ENCODE measurements around the gene CFAP52. TPM values are rescaled to one million over a fixed set of nuclear protein-coding genes. Genes with fewer than 3 reads are reported as not detected.
"Not testable (repeated sequence)": the region's sequence is repeated elsewhere in the genome, so short reads cannot be mapped to it uniquely, and the experiment has no call there.

The CFAP52 gene
- total and polyA plus RNA-seq, 10 donors = not detected

- intact Hi-C loops (cut with DNase I; ENCODE audit: low total_unique reads) = no loop called here
- peaks cover 0 to 58% (median 4%) of the 10 kb centered on the region in 6 donors for H3K36me3 ChIP-seq
- DNase-seq = no peak
- WGBS, 5 donors = 81 to 93% (median 87%) methylated on average over 10 of the region's 10 CpGs
- H3K9me3 ChIP-seq = no peaks in the 10 kb centered on the region
- TF ChIP-seq CTCF (IDR thresholded peaks at IDR 0.05 in 8 of 11, conservative IDR thresholded peaks at IDR 0.05 in 3 of 11) (no peak), POLR2AphosphoS5 (IDR thresholded peaks at IDR 0.05) (no peak), POLR2A (IDR thresholded peaks at IDR 0.05) (no peak)
- H3K27ac ChIP-seq = no peak overlapping the region
- H3K4me1 ChIP-seq = no peaks in the 10 kb centered on the region
- no peaks in the 10 kb centered on the region for H3K27me3 ChIP-seq (replicated peaks in 1 of 7)
- no peak overlapping the region for H3K4me3 ChIP-seq
Measured at GRCh38 chr17:9557161-9557755, 19.2 kb upstream of the CFAP52 start.

DNA sequence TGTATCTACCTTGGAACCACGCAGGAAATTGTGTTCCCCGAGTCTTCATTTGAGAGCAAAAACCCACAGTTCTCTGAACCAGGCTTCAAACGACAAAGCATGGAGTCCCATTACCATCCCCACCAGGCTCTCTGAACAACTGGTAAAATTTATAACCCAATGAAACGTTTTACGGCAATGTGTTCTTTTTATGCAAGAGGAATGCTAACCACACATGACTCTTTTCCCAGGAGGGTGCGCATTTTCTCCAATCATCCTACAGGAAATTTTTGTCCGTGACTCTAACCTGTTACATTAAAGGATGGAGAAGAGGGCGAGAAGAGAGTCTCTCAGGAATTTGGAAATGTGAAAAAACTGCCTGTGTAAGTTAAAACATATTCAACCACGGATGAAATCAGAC, 18.6 kb upstream of the CFAP52 start:
- H3K4me1 ChIP-seq = no peaks in the 10 kb centered on the region
- H3K27me3 ChIP-seq (replicated peaks in 1 of 7) = no peaks in the 10 kb centered on the region
- intact Hi-C loops (cut with DNase I; ENCODE audit: low total_unique reads) = no loop called here
- peaks cover 0 to 56% (median 4%) of the 10 kb centered on the region in 6 donors for H3K36me3 ChIP-seq
- H3K9me3 ChIP-seq = no peaks in the 10 kb centered on the region
- no peak for TF ChIP-seq POLR2AphosphoS5 (IDR thresholded peaks at IDR 0.05)
- no peak for TF ChIP-seq POLR2A (IDR thresholded peaks at IDR 0.05)
- TF ChIP-seq CTCF (IDR thresholded peaks at IDR 0.05 in 8 of 11, conservative IDR thresholded peaks at IDR 0.05 in 3 of 11) = no peak
- no peak for DNase-seq
- H3K4me3 ChIP-seq = no peak overlapping the region
- H3K27ac ChIP-seq = no peak overlapping the region
- 89 to 92% (median 90%) methylated on average over 9 of the region's 9 CpGs for WGBS, 5 donors

DNA sequence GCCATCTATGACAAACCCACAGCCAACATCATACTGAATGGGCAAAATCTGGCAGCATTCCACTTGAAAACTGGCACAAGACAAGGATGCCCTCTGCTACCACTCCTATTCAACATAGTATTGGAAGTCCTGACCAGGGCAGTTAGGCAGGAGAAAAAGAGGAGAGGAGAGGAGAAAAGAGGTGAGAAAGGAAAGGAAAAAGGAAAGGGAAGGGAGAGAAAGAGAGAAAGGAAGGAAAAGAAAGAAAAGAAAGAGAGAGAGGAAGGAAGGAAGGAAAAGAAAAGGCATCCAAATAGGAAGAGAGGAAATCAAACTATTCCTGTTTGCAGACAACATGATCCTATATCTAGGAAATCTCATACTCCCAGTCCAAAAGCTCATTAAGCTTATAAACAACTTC, 12.3 kb upstream of the CFAP52 start:
- no peak for TF ChIP-seq CTCF (IDR thresholded peaks at IDR 0.05 in 8 of 11, conservative IDR thresholded peaks at IDR 0.05 in 3 of 11)
- TF ChIP-seq POLR2A (IDR thresholded peaks at IDR 0.05) = no peak
- no peak for TF ChIP-seq POLR2AphosphoS5 (IDR thresholded peaks at IDR 0.05)
- Histone ChIP-seq H3K36me3 (peaks cover 0 to 59% (median 14%) of the 10 kb centered on the region in 6 donors), H3K9me3 (no peaks in the 10 kb centered on the region), H3K4me3 (no peak overlapping the region), H3K27ac (no peak overlapping the region), H3K27me3 (replicated peaks in 1 of 7) (no peaks in the 10 kb centered on the region), H3K4me1 (peaks cover 0 to 17% (median 5%) of the 10 kb centered on the region in 6 donors)
- intact Hi-C loops (cut with DNase I; ENCODE audit: low total_unique reads) = no loop called here
- no peak for DNase-seq

- H3K4me1 ChIP-seq = peaks cover 0 to 17% (median 5%) of the 10 kb centered on the region in 6 donors
Measured at GRCh38 chr17:9566067-9566466, 10.4 kb upstream of the CFAP52 start.

DNA sequence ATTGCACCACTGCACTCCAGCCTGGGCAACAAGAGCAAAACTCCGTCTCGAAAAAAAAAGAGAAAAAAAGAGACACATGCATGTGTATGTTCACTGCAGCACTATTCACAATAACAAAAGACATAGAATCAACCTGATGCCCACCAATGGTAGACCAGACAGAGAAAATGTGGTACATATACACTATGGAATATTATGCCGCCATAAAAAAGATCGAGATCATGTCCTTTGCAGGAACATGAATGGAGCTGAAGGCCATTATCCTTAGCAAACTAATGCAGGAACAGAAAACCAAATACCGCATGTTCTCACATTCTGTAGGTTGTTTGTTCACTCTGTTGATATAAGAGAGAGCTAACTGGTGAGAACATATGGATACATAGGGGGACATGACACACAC, 9.7 kb upstream of the CFAP52 start:
- H3K9me3 ChIP-seq; intact Hi-C loops (cut with DNase I; ENCODE audit: low total_unique reads); H3K27me3 ChIP-seq (replicated peaks in 1 of 7); DNase-seq; H3K4me3 ChIP-seq: not testable (repeated sequence)
- H3K4me1 ChIP-seq = peaks cover 0 to 17% (median 5%) of the 10 kb centered on the region in 6 donors
- H3K36me3 ChIP-seq = peaks cover 0 to 73% (median 14%) of the 10 kb centered on the region in 6 donors
- peak overlapping the region in 2 of 8 donors; percentile 18 to 61 for H3K27ac ChIP-seq
- 86 to 99% (median 89%) methylated on average over 5 of the region's 5 CpGs for whole genome bisulfite sequencing, 5 donors

More at GRCh38 chr17:9566067-9566466, 10.4 kb upstream of the CFAP52 start:
- Histone ChIP-seq H3K4me3 (peak overlapping the region in 1 of 8 donors; percentile 30), H3K9me3 (no peaks in the 10 kb centered on the region), H3K27ac (peak overlapping the region in 2 of 8 donors; percentile 18 to 61), H3K27me3 (replicated peaks in 1 of 7) (no peaks in the 10 kb centered on the region), H3K36me3 (peaks cover 0 to 73% (median 14%) of the 10 kb centered on the region in 6 donors)
- WGBS, 5 donors = 23 to 42% (median 31%) methylated on average over 7 of the region's 7 CpGs
- DNase-seq = no peak
- intact Hi-C loops (cut with DNase I; ENCODE audit: low total_unique reads) = no loop called here
- TF ChIP-seq CTCF (IDR thresholded peaks at IDR 0.05 in 8 of 11, conservative IDR thresholded peaks at IDR 0.05 in 3 of 11) (no peak), POLR2A (IDR thresholded peaks at IDR 0.05) (no peak), POLR2AphosphoS5 (IDR thresholded peaks at IDR 0.05) (no peak)

Measured in spleen (tissue), 11 donors.